Upper lobe of right lung (tissue), 1 donor: Measurements from ENCODE around the gene TFCP2. TPM values are rescaled to one million over a fixed set of nuclear protein-coding genes. Genes with fewer than 3 reads are reported as not detected.

Experiments
- ATAC-seq: fragments of 200-7000 bp; cut with Tn5 transposase; one replicate; pipeline ENCODE4 v1.9.1; 2020; ENCODE audit warnings: mild to moderate bottlenecking, moderate library complexity
- DNase-seq: peaks from one replicate; pipeline ENCODE4 v3.0.0-alpha.2; 2020
- H3K27ac ChIP-seq: fragments of 200-600 bp; one replicate; pipeline ENCODE4 v1.8.0; 2022
- H3K27me3 ChIP-seq: fragments of 200-600 bp; one replicate; pipeline ENCODE4 v1.8.0; 2022; ENCODE audit warnings: mild to moderate bottlenecking
- H3K36me3 ChIP-seq: fragments of 200-600 bp; one replicate; pipeline ENCODE4 v1.8.0; 2022
- H3K4me1 ChIP-seq: fragments of 200-600 bp; one replicate; pipeline ENCODE4 v1.8.0; 2022
- H3K4me3 ChIP-seq: fragments of 200-600 bp; one replicate; pipeline ENCODE4 v1.8.0; 2022; ENCODE audit warnings: mild to moderate bottlenecking
- H3K9me3 ChIP-seq: fragments of 200-600 bp; one replicate; pipeline ENCODE4 v1.8.0; 2022
- CTCF ChIP-seq: fragments of 200-600 bp; IDR thresholded peaks from one replicate; pipeline ENCODE4 v1.8.0; 2022; ENCODE audit warnings: antibody characterized with exemption
- intact Hi-C: fragments of 100-400 bp; cut with DNase I; formaldehyde crosslinking; loops from one replicate; pipeline ENCODE4 v1.11.0; 2022
- total RNA-seq: library from RNA; stranded (reverse); fragmentation: NEBNext Ultra II Directional; extraction: Animal tissue kit (Norgen Biotek cat#: 25700); gene quantifications from one replicate; pipeline ENCODE4 v1.2.1, GENCODE V29; 2021
- donor health status: DM: no; HTN: yes; CAD: no; lungs with severe emphysema.

TFCP2 gene
- total RNA-seq, 1 donor from 2014 or later, result 25.0 TPM

- no peak for DNase-seq
- TF ChIP-seq CTCF, result no peak
- Histone ChIP-seq H3K4me3 (no peak overlapping the region), H3K4me1 (no peaks in the 10 kb centered on the region), H3K27ac (no peak overlapping the region), H3K9me3 (no peaks in the 10 kb centered on the region), H3K36me3 (peaks cover 93% of the 10 kb centered on the region), H3K27me3 (no peaks in the 10 kb centered on the region)
- intact Hi-C loops, result no loop called here
- ATAC-seq, result no peak
These were observed 69.0 kb downstream of the TFCP2 start for GRCh38 chr12:51103977-51104376.

GRCh38 chr12:51098611-51099010 is 74.3 kb downstream of the TFCP2 start:
- Histone ChIP-seq H3K27me3 (no peaks in the 10 kb centered on the region), H3K36me3 (peaks cover 95% of the 10 kb centered on the region), H3K4me3 (no peak overlapping the region), H3K27ac (no peak overlapping the region), H3K4me1 (no peaks in the 10 kb centered on the region), H3K9me3 (no peaks in the 10 kb centered on the region)
- no peak for ATAC-seq
- intact Hi-C loops, result no loop called here
- TF ChIP-seq CTCF, result no peak
- no peak for DNase-seq

- no peaks in the 10 kb centered on the region for H3K4me1 ChIP-seq
- no peak for TF ChIP-seq CTCF
- no peaks in the 10 kb centered on the region for H3K9me3 ChIP-seq
- ATAC-seq (no peak), DNase-seq (no peak)
- peaks cover 25% of the 10 kb centered on the region for H3K36me3 ChIP-seq
- intact Hi-C loops, result no loop called here
- H3K27me3 ChIP-seq, result no peaks in the 10 kb centered on the region
- H3K27ac ChIP-seq, result no peak overlapping the region
- H3K4me3 ChIP-seq, result no peak overlapping the region
These were observed 82.2 kb downstream of the TFCP2 start for GRCh38 chr12:51090705-51091229.

GRCh38 chr12:51087818-51088217 is 85.1 kb downstream of the TFCP2 start:
- Histone ChIP-seq H3K36me3 (peaks cover 5% of the 10 kb centered on the region), H3K4me1 (peaks cover 3% of the 10 kb centered on the region), H3K27me3 (no peaks in the 10 kb centered on the region), H3K27ac (no peak overlapping the region), H3K4me3 (no peak overlapping the region), H3K9me3 (no peaks in the 10 kb centered on the region)
- DNase-seq, result no peak
- TF ChIP-seq CTCF, result no peak
- intact Hi-C loops, result no loop called here
- ATAC-seq, result no peak

GRCh38 chr12:51086933-51087332 is 86.0 kb downstream of the TFCP2 start:
- peaks cover 3% of the 10 kb centered on the region for H3K36me3 ChIP-seq
- DNase-seq (no peak), ATAC-seq (no peak)
- peaks cover 7% of the 10 kb centered on the region for H3K4me1 ChIP-seq
- intact Hi-C loops, result no loop called here
- H3K9me3 ChIP-seq, result no peaks in the 10 kb centered on the region
- no peak overlapping the region for H3K4me3 ChIP-seq
- H3K27me3 ChIP-seq, result no peaks in the 10 kb centered on the region
- H3K27ac ChIP-seq, result no peak overlapping the region
- TF ChIP-seq CTCF, result no peak

GRCh38 chr12:51085757-51086156 is 87.2 kb downstream of the TFCP2 start:
- H3K4me3 ChIP-seq, result no peak overlapping the region
- intact Hi-C loops, result no loop called here
- DNase-seq (no peak), ATAC-seq (no peak)
- no peaks in the 10 kb centered on the region for H3K36me3 ChIP-seq
- no peaks in the 10 kb centered on the region for H3K27me3 ChIP-seq
- no peaks in the 10 kb centered on the region for H3K9me3 ChIP-seq
- H3K27ac ChIP-seq, result no peak overlapping the region
- H3K4me1 ChIP-seq, result peaks cover 10% of the 10 kb centered on the region
- TF ChIP-seq CTCF, result no peak
